CD14-positive monocyte (primary cell): ENCODE data around the gene TRIM44. TPM values are rescaled to one million over a fixed set of nuclear protein-coding genes. Genes with fewer than 3 reads are reported as not detected.

ENCODE experiments used
- DNase-seq, 3 donors: peaks; one replicate each; pipeline ENCODE4 v3.0.0-alpha.2; 2011 to 2022
- H2AFZ ChIP-seq: 2 replicates; pipeline ENCODE4 v1.6.0; 2012; ENCODE audit warnings: mild to moderate bottlenecking, low read depth, low read length, inconsistent platforms; ENCODE audit not compliant: insufficient read depth, poor library complexity, severe bottlenecking
- H3K27ac ChIP-seq, 2 donors: 1 replicate in 1 of 2; 2 replicates in 1 of 2; pipeline ENCODE4 v1.5.1; 2012 to 2013; ENCODE audit warnings: low read length in 2 of 2, control low read depth in 1 of 2, inconsistent platforms in 1 of 2, low read depth in 1 of 2, mild to moderate bottlenecking in 1 of 2
- H3K27me3 ChIP-seq, 2 donors: one replicate each; pipeline versions ENCODE4 v1.6.0 to v1.6.1; 2011 to 2013; ENCODE audit warnings: low read length in 2 of 2; ENCODE audit not compliant: control insufficient read depth in 2 of 2, insufficient read depth in 2 of 2
- H3K36me3 ChIP-seq, 2 donors: replicated peaks in 1 of 2; 1 replicate in 1 of 2; 2 replicates in 1 of 2; pipeline versions ENCODE4 v1.5.1 to v1.6.1; 2012 to 2013; ENCODE audit warnings: low read length in 2 of 2, control low read depth in 1 of 2, inconsistent platforms in 1 of 2, mild to moderate bottlenecking in 1 of 2; ENCODE audit not compliant: insufficient read depth in 2 of 2, control insufficient read depth in 1 of 2
- H3K4me1 ChIP-seq, 2 donors: 1 replicate in 1 of 2; 2 replicates in 1 of 2; pipeline versions ENCODE4 v1.5.1 to v1.6.1; 2012 to 2013; ENCODE audit warnings: low read length in 2 of 2, control low read depth in 1 of 2, inconsistent platforms in 1 of 2, mild to moderate bottlenecking in 1 of 2, moderate library complexity in 1 of 2; ENCODE audit not compliant: insufficient read depth in 2 of 2, control insufficient read depth in 1 of 2
- H3K4me2 ChIP-seq: replicated peaks from 2 replicates; pipeline ENCODE3; 2012; ENCODE audit warnings: low read length, moderate library complexity, mild to moderate bottlenecking; ENCODE audit not compliant: poor library complexity, severe bottlenecking; ENCODE audit errors: extremely low read depth
- H3K4me3 ChIP-seq, 3 experiments: fragments of 200-600 bp in 1 of 3; sonication (generic) in 1 of 3; replicated peaks in 1 of 3; 1 replicate in 2 of 3; 2 replicates in 1 of 3; pipeline ENCODE4 v1.5.1; 2011 to 2013; ENCODE audit warnings: low read length in 3 of 3, mild to moderate bottlenecking in 3 of 3, control low read depth in 2 of 3, low read depth in 2 of 3, inconsistent platforms in 1 of 3, moderate library complexity in 1 of 3
- H3K79me2 ChIP-seq: 2 replicates; pipeline ENCODE4 v1.6.0; 2012; ENCODE audit warnings: mild to moderate bottlenecking, control low read depth, inconsistent platforms, low read length, moderate library complexity; ENCODE audit not compliant: insufficient read depth
- H3K9ac ChIP-seq: 2 replicates; pipeline ENCODE4 v1.6.0; 2017; ENCODE audit warnings: low read length, mild to moderate bottlenecking; ENCODE audit not compliant: insufficient read depth, poor library complexity, severe bottlenecking
- H3K9me3 ChIP-seq, 2 donors: replicated peaks in 1 of 2; 1 replicate in 1 of 2; 2 replicates in 1 of 2; pipeline versions ENCODE4 v1.5.1 to v1.6.1; 2012 to 2013; ENCODE audit warnings: low read length in 2 of 2, control low read depth in 1 of 2; ENCODE audit not compliant: control insufficient read depth in 1 of 2, insufficient read depth in 1 of 2
- H4K20me1 ChIP-seq: 2 replicates; pipeline ENCODE4 v1.6.0; 2012; ENCODE audit warnings: mild to moderate bottlenecking, low read length, control low read depth, moderate library complexity; ENCODE audit not compliant: insufficient read depth
- H3K27ac Mint-ChIP-seq, 7 donors: one replicate each; pipeline ENCODE4 v1.8.0; 2020; ENCODE audit warnings: mild to moderate bottlenecking in 7 of 7, mixed read lengths in 7 of 7, moderate library complexity in 6 of 7, inconsistent platforms in 2 of 7
- H3K27me3 Mint-ChIP-seq, 3 donors: one replicate each; pipeline ENCODE4 v1.8.0; 2021 to 2022; ENCODE audit warnings: low read depth in 3 of 3, mild to moderate bottlenecking in 3 of 3, mixed read lengths in 3 of 3, moderate library complexity in 3 of 3, inconsistent platforms in 1 of 3
- H3K36me3 Mint-ChIP-seq, 2 donors: one replicate each; pipeline ENCODE4 v1.8.0; 2020; ENCODE audit warnings: mixed read lengths in 2 of 2, inconsistent platforms in 1 of 2, mild to moderate bottlenecking in 1 of 2
- H3K4me1 Mint-ChIP-seq: one replicate; pipeline ENCODE4 v1.8.0; 2020; ENCODE audit warnings: mild to moderate bottlenecking, mixed read lengths
- H3K4me3 Mint-ChIP-seq, 2 donors: one replicate each; pipeline ENCODE4 v1.8.0; 2020; ENCODE audit warnings: mild to moderate bottlenecking in 2 of 2, mixed read lengths in 2 of 2, moderate library complexity in 1 of 2
- H3K9me3 Mint-ChIP-seq, 7 donors: one replicate each; pipeline ENCODE4 v1.8.0; 2020 to 2022; ENCODE audit warnings: mixed read lengths in 7 of 7, mild to moderate bottlenecking in 6 of 7, moderate library complexity in 6 of 7, inconsistent platforms in 2 of 7
- CTCF ChIP-seq: fragments of 200-600 bp; IDR thresholded peaks from one replicate; pipeline ENCODE4 v1.8.0; 2022; ENCODE audit warnings: antibody characterized with exemption, mild to moderate bottlenecking
- WGBS: methylation state at CpG from one replicate; pipeline ENCODE4 v1.1.5; 2013; ENCODE audit warnings: missing lambda C conversion rate; ENCODE audit not compliant: insufficient coverage; 5-methylcytosine and 5-hydroxymethylcytosine counted together
- intact Hi-C, 2 donors: fragments of 100-400 bp; cut with micrococcal nuclease; formaldehyde crosslinking; loops; one replicate each; pipeline versions ENCODE4 v1.15.0 to v1.15.1; 2023
- polyA plus RNA-seq, 3 donors: library from polyadenylated mRNA; depleted of rRNA in 1 of 3; unstranded in 2 of 3; stranded (reverse) in 1 of 3; fragments of 300-500 nt in 2 of 3; fragments of >200 nt in 1 of 3; fragmentation: Illumina TruSeq in 2 of 3; gene quantifications; 1 replicate in 2 of 3; 2 replicates in 1 of 3; pipeline ENCODE4 v1.2.3, GENCODE V29; 2012 to 2021

Gene TRIM44
- polyA plus RNA-seq, 3 donors, result 25.3 to 47.1 (median 45.9) TPM

DNA sequence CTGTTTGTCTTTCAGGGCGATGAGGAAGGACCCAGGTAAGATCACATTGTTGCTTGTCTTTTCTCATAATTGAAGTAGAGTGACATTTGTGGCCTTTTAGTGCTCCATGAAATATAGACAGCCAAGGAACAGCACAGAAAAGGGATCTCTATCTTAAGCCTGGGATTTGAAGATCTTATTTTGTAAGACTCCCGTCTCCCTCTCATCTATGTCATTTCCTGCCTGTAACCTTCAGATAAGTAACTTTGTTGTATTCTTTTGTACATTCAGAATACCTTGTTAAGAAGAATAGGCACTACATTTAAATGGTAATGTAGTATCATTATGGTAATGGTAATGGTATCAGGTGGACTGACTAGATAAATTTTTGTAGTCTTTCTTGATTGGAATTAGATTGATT is 72.8 kb downstream of the TRIM44 start:
- intact Hi-C loops, result no loop called here
- no peak overlapping the region for H3K4me3 ChIP-seq
- no peak for TF ChIP-seq CTCF
- peaks cover 3 to 6% of the 10 kb centered on the region in 2 donors for H3K9me3 ChIP-seq
- peaks cover 0 to 6% (median 3%) of the 10 kb centered on the region in 7 donors for H3K9me3 Mint-ChIP-seq
- peaks cover 30 to 73% of the 10 kb centered on the region in 2 donors for H3K36me3 ChIP-seq
- H3K4me2 ChIP-seq, result no peak overlapping the region
- WGBS, result 100% methylated on average over 1 of the region's 2 CpGs
- H3K4me1 ChIP-seq, result no peaks in the 10 kb centered on the region
- H3K27ac ChIP-seq, result no peak overlapping the region
- H3K79me2 ChIP-seq, result no peaks in the 10 kb centered on the region
- H3K4me1 Mint-ChIP-seq, result no peaks in the 10 kb centered on the region
- peaks cover 46 to 57% of the 10 kb centered on the region in 2 donors for H3K36me3 Mint-ChIP-seq
- no peak for DNase-seq
- H3K27ac Mint-ChIP-seq, result no peak overlapping the region
- H3K27me3 ChIP-seq, result no peaks in the 10 kb centered on the region
- no peaks in the 10 kb centered on the region for H4K20me1 ChIP-seq
- H3K27me3 Mint-ChIP-seq, result no peaks in the 10 kb centered on the region
- no peak overlapping the region for H3K4me3 Mint-ChIP-seq
- H2AFZ ChIP-seq, result no peak overlapping the region
- no peak overlapping the region for H3K9ac ChIP-seq

GRCh38 chr11:35735903-35736302 is 73.3 kb downstream of the TRIM44 start:
- Mint-ChIP-seq H3K27me3 (no peaks in the 10 kb centered on the region), H3K36me3 (peaks cover 48 to 56% of the 10 kb centered on the region in 2 donors), H3K4me1 (peaks cover 2% of the 10 kb centered on the region), H3K9me3 (peaks cover 0 to 4% (median 1%) of the 10 kb centered on the region in 7 donors), H3K4me3 (no peak overlapping the region), H3K27ac (no peak overlapping the region)
- TF ChIP-seq CTCF, result no peak
- Histone ChIP-seq H3K36me3 (peaks cover 30 to 71% of the 10 kb centered on the region in 2 donors), H4K20me1 (no peaks in the 10 kb centered on the region), H3K79me2 (no peaks in the 10 kb centered on the region), H3K9ac (no peak overlapping the region), H3K27ac (no peak overlapping the region), H3K9me3 (peaks cover 0 to 3% of the 10 kb centered on the region in 2 donors), H3K4me1 (no peaks in the 10 kb centered on the region), H2AFZ (no peak overlapping the region), H3K27me3 (no peaks in the 10 kb centered on the region), H3K4me3 (no peak overlapping the region), H3K4me2 (no peak overlapping the region)
- no peak for DNase-seq
- intact Hi-C loops, result no loop called here
